Gastroesophageal sphincter (tissue), 2 donors: ENCODE results near the gene TBX21.

Experiments
- POLR2A ChIP-seq, 2 donors: fragments of 450-650 bp; IDR thresholded peaks; one replicate each; pipeline ENCODE4 v1.6.1; 2017; ENCODE audit warnings: antibody characterized with exemption in 2 of 2, mild to moderate bottlenecking in 2 of 2, moderate library complexity in 1 of 2
- POLR2AphosphoS5 ChIP-seq: sonication (generic); formaldehyde crosslinking; IDR thresholded peaks from one replicate; pipeline ENCODE4 v1.6.1; 2017; ENCODE audit warnings: antibody characterized with exemption

- TF ChIP-seq POLR2A (IDR thresholded peaks at IDR 0.05) (no peak), POLR2AphosphoS5 (no peak)
Measured at GRCh38 chr17:47684535-47685193, 48.4 kb upstream of the TBX21 start.
